Bronchial epithelial cell (primary cell): ENCODE results near the gene RPL15. TPM values are rescaled to one million over a fixed set of nuclear protein-coding genes. Genes with fewer than 3 reads are reported as not detected.
A peak's percentile ranks its signal among the peaks of the same experiment; 100 is the strongest.
"Not testable (repeated sequence)": the region's sequence is repeated elsewhere in the genome, so short reads cannot be mapped to it uniquely, and the experiment has no call there.

Experiments
- DNase-seq: peaks from one replicate; pipeline ENCODE4 v3.0.0-alpha.2; 2010; ENCODE audit warnings: low read depth
- FAIRE-seq: peaks from 2 replicates; lab custom pipeline; 2011; peaks lifted over from hg19 to GRCh38; lab: Jason Lieb, UNC
- H3K27me3 ChIP-seq: 2 replicates; pipeline ENCODE4 v1.5.1; 2011; ENCODE audit warnings: low read length; ENCODE audit not compliant: control insufficient read depth, insufficient read depth
- H3K36me3 ChIP-seq: 2 replicates; pipeline ENCODE4 v1.5.1; 2011; ENCODE audit warnings: low read length; ENCODE audit not compliant: control insufficient read depth, insufficient read depth
- H3K4me3 ChIP-seq: 2 replicates; pipeline ENCODE4 v1.5.1; 2011; ENCODE audit warnings: mild to moderate bottlenecking, low read depth, low read length, control low read depth
- total RNA-seq: library from RNA; depleted of rRNA; stranded (reverse); fragments of >200 nt; gene quantifications from 2 replicates; pipeline ENCODE4 v1.2.1, GENCODE V29; 2014
- TF ChIP-seq, protein P1 (sequence below): IDR thresholded peaks from 2 replicates; pipeline ENCODE4 v1.5.1; 2011; ENCODE audit warnings: mild to moderate bottlenecking, moderate library complexity, low read length, control low read depth, inconsistent platforms; ENCODE audit not compliant: insufficient read depth, severe bottlenecking

Gene RPL15
- total RNA-seq, 1 donor from 2014 or later, result 4,496 TPM

DNA sequence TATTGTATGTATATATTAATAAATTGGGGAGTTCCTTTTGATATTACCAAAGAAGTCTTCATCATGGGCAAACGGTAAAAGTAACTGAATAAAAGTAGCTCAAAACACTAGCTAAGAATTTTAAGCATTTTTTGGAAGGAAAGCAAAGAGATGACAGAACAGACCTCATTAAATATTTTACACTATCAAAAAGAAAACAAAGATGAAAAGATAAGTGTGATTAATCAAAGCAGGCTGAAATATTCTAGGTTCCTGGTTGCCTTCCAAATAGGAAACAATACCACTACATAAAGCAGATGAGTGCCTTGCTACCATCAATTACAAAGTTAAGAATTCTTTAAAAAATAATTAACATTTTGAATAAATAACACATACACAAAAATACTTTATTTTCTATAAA is 3.8 kb upstream of the RPL15 start:
- Histone ChIP-seq H3K36me3 (peaks cover 3% of the 10 kb centered on the region), H3K27me3 (no peaks in the 10 kb centered on the region), H3K4me3 (no peak overlapping the region)
- TF ChIP-seq, protein P1, sequence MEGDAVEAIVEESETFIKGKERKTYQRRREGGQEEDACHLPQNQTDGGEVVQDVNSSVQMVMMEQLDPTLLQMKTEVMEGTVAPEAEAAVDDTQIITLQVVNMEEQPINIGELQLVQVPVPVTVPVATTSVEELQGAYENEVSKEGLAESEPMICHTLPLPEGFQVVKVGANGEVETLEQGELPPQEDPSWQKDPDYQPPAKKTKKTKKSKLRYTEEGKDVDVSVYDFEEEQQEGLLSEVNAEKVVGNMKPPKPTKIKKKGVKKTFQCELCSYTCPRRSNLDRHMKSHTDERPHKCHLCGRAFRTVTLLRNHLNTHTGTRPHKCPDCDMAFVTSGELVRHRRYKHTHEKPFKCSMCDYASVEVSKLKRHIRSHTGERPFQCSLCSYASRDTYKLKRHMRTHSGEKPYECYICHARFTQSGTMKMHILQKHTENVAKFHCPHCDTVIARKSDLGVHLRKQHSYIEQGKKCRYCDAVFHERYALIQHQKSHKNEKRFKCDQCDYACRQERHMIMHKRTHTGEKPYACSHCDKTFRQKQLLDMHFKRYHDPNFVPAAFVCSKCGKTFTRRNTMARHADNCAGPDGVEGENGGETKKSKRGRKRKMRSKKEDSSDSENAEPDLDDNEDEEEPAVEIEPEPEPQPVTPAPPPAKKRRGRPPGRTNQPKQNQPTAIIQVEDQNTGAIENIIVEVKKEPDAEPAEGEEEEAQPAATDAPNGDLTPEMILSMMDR, result no peak
- no peak for DNase-seq
- no peak for FAIRE-seq

DNA sequence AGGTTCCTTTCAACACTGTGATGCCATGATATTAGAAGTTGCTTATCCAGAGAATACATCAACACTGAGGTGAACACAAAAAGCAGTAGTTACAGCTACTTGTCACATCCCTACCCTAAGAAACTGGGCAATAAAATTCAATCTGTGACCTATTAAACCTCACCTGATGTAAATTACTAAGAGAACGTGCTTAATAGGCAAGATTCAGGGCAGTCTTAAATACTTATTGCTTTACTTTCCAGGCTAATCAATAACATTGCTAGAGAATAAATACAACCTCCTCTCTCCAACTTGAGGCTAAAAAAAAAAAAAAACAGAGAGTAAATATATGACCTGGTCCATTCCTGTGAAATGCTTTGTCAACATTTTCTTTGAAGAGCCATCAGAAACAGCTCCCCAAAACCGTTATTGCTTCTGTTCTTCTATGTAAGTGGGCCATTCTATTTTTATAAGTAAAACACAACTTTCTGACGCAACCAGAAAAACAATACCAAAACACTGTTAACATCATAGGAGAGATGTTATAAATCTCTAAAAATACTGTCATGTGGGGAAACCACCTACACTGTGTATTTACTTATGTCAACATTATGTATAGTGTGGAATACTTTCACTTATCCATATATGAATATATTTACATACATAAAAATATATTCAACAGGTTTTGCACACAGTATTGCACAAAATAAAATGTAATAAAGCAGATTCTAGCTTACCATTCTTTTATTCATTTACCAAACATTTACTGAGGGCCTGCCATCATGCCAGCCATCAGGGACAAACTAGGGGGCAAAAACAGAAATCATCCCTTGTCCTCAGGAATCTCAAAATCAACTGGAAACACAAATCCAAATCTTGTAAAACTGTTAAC is 2.8 kb upstream of the RPL15 start:
- no peak for DNase-seq
- Histone ChIP-seq H3K36me3 (peaks cover 7% of the 10 kb centered on the region), H3K27me3 (no peaks in the 10 kb centered on the region), H3K4me3 (no peak overlapping the region)
- no peak for FAIRE-seq
- TF ChIP-seq, protein P1, result no peak

DNA sequence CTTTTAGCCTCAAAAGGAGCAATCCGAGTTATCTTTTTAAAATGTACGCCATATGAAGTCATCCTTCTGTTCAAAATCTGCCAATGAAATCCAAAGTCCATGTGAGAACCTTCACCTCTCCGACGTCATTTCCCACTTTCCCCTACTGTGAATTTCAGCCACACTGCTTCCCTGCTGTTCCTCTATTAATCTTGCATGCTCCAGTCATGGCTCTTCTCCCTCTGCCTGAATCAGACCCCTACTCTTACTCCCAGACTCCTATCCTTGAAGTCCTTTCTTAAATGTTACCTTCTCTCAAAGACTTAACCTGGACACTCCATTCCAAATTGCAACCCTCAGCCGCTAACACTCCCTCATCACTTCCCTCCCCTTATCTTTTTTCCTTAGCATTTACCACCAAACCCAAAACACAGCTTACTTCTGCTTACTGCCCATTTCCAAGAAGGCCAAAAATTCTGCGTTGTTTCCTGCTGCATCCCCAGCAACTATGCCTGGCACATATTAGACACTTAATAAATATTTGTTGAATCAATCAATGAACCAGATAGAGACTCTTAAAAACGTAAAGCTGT is 1.3 kb upstream of the RPL15 start:
- Histone ChIP-seq H3K36me3 (peaks cover 7% of the 10 kb centered on the region), H3K4me3 (peak overlapping the region; percentile 100), H3K27me3 (no peaks in the 10 kb centered on the region)
- FAIRE-seq (no peak), DNase-seq (no peak)
- TF ChIP-seq, protein P1, result no peak

DNA sequence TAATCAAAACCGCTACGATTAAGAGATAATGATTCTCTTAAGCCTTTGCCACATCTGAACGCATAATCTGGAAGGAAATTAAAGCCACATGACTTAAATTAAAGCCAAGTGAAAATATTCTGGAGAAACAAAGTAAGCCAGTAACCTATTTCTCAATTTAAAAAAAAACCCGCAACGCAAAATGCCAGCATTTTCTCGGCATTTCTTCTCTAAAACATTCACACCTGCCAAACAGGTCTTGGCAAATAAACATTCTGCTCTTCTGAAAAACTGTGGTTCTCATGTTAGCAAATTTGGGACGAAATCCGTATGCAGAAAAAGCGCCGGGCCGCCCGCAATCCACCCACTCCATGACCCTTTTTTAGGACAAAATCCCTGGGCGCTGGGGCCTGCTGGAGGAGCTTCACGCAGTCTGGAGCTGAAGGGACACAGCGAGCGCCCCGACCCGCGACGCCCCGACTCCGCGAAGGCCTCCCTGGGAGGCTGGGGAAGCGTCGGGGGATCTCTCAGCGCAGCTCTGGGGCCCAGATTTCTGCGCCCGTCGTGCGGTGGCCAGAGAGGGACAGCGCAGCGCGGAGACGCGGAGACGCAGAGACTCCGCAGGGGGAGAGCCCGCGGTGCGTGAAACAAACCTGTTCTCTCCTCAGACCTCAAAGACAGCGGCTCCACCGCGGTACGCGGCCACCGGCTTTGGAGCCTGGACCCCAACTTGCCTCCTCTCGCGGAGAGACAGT is 613 bp upstream of the RPL15 start:
- H3K36me3 ChIP-seq, result peaks cover 7% of the 10 kb centered on the region
- peak overlapping the region; percentile 100 for H3K4me3 ChIP-seq
- FAIRE-seq, result no peak
- DNase-seq, result no peak
- H3K27me3 ChIP-seq, result no peaks in the 10 kb centered on the region
- TF ChIP-seq, protein P1, result no peak

DNA sequence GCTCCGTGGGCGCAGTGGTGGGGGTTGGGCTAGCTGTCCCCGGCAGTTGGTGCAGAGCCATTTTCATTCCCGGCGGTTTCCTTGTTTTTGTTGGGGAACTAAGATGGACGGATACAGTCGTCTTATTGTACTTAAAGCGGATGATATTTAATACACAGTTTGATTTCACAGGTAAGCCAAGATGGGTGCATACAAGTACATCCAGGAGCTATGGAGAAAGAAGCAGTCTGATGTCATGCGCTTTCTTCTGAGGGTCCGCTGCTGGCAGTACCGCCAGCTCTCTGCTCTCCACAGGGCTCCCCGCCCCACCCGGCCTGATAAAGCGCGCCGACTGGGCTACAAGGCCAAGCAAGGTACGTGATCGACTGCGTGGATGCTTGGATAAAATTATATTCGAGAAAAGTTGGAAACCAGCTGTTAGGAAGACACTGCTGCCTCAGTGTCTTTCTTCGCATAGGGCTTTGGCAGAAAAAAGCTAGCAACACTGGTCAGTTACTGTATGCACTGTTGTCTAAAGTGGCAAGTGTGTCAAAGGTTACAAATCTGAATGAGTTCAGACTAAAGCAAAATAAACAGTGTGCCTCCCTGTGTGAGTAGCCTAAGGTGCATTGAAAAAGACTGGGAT is 859 bp downstream of the RPL15 start:
- DNase-seq, result peak; percentile 29
- not testable (repeated sequence) for FAIRE-seq, H3K36me3 ChIP-seq, H3K27me3 ChIP-seq
- peak overlapping the region; percentile 100 for H3K4me3 ChIP-seq

DNA sequence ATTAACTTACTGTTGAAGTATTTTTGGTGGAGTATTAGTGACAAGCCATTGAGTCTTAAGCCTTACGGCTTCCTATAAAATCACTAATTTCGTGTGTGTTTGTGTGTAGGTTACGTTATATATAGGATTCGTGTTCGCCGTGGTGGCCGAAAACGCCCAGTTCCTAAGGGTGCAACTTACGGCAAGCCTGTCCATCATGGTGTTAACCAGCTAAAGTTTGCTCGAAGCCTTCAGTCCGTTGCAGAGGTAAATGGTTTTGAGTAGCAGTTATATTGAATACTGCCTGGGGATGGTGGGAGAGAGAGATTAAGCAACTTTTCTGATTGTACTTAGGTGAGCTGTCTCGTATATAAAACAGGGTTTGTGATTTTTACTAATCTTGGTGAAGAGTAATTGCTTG is 1.4 kb downstream of the RPL15 start:
- H3K4me3 ChIP-seq, result peak overlapping the region; percentile 100
- not testable (repeated sequence) for FAIRE-seq, DNase-seq, H3K27me3 ChIP-seq, H3K36me3 ChIP-seq
